HEK293 (cell line): ENCODE results near the gene TNNI3K.

Source experiments
- MZF1 ChIP-seq: fragments of 450-650 bp; formaldehyde crosslinking; IDR thresholded peaks from 2 replicates; pipeline ENCODE4 v1.5.1; 2017; ENCODE audit warnings: missing biosample characterization, missing genetic modification characterization, borderline replicate concordance
- OSR2 ChIP-seq: fragments of 450-650 bp; formaldehyde crosslinking; IDR thresholded peaks from 2 replicates; pipeline ENCODE4 v1.5.1; 2016; ENCODE audit warnings: missing biosample characterization, missing genetic modification characterization
- ZNF138 ChIP-seq: fragments of 450-650 bp; formaldehyde crosslinking; IDR thresholded peaks from 2 replicates; pipeline ENCODE4 v1.5.1; 2016; ENCODE audit warnings: missing biosample characterization, missing genetic modification characterization, borderline replicate concordance
- ZNF449 ChIP-seq: fragments of 450-650 bp; formaldehyde crosslinking; IDR thresholded peaks from 2 replicates; pipeline ENCODE4 v1.5.1; 2017; ENCODE audit warnings: missing biosample characterization, mild to moderate bottlenecking, missing genetic modification characterization, moderate library complexity
- ZNF701 ChIP-seq: fragments of 450-650 bp; formaldehyde crosslinking; IDR thresholded peaks from 2 replicates; pipeline ENCODE4 v1.5.1; 2016; ENCODE audit warnings: missing biosample characterization, missing genetic modification characterization
- ZNF768 ChIP-seq: fragments of 450-650 bp; formaldehyde crosslinking; IDR thresholded peaks from 2 replicates; pipeline ENCODE4 v1.5.1; 2018; ENCODE audit warnings: missing biosample characterization, mild to moderate bottlenecking, missing genetic modification characterization

- TF ChIP-seq MZF1, result no peak
- TF ChIP-seq ZNF768, result no peak
- TF ChIP-seq OSR2 (tag by site-specific recombination), result no peak
- TF ChIP-seq ZNF701 (tag by site-specific recombination), result no peak
- TF ChIP-seq ZNF449 (tag by site-specific recombination), result no peak
- no peak for TF ChIP-seq ZNF138 (tag by site-specific recombination)
These were observed 233.9 kb downstream of the TNNI3K start for GRCh38 chr1:74468982-74469603.
